H1 (cell line): ENCODE data around the gene CACNA1G. TPM values are rescaled to one million over a fixed set of nuclear protein-coding genes. Genes with fewer than 3 reads are reported as not detected.

Experiments
- CBX5 ChIP-seq: fragments of 300-800, 300-1000 bp; sonication (generic); IDR thresholded peaks from 2 replicates; pipeline ENCODE4 v1.7.1; 2016; ENCODE audit warnings: antibody characterized with exemption, low read length, low read depth
- EZH2 ChIP-seq: fragments of 200-600 bp; sonication (generic); IDR thresholded peaks from 2 replicates; pipeline ENCODE4 v1.7.1; 2012; ENCODE audit warnings: low read depth, mild to moderate bottlenecking, moderate library complexity, low read length, inconsistent platforms; ENCODE audit not compliant: severe bottlenecking
- polyA plus RNA-seq, 7 experiments: library from polyadenylated mRNA; depleted of rRNA in 3 of 7; stranded (reverse) in 5 of 7; unstranded in 2 of 7; fragments of >200 nt in 5 of 7; fragments of 200-250 nt in 2 of 7; gene quantifications; 1 replicate in 5 of 7; 2 replicates in 1 of 7; 4 replicates in 1 of 7; pipeline versions ENCODE4 v1.2.1 to v1.2.3, GENCODE V29; 2011 to 2013; ENCODE audit warnings: missing spikeins in 2 of 7, mixed read lengths in 2 of 7
- total RNA-seq: library from RNA; stranded (reverse); fragmentation: NEBNext Ultra II Directional; extraction: Animal tissue kit (Norgen Biotek cat#: 25700); gene quantifications from 2 replicates; pipeline ENCODE4 v1.2.1, GENCODE V29; 2021

CACNA1G gene
- total and polyA plus RNA-seq, 2 of the 8 experiments (the other 6 are each of a cell fraction or from before 2014, with no cell fraction given): 2.9 to 4.9 TPM

DNA sequence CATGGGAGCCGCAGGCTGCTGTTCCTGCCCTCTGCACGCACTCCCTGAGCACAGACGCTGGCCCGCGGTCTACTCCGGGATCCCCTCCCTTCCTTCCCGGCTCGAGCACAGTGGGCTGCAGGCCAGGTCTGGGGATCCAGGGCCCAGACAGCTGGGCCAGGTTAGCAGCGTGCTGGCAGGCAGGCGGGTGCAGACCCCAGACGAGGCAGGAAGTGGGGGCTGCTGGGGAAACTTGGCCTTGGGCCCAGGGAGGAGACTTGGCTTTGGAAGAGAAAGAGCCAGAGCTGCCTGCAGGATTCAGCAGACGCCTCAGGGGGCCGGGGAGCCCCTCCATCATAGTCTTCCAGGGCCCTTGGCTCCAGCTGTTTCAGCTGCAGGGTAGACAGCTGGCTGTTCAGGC is 44.0 kb downstream of the CACNA1G start (continued):
- no peak for TF ChIP-seq EZH2
- TF ChIP-seq CBX5: no peak
